Central memory CD4-positive, alpha-beta T cell (primary cell): Measurements from ENCODE around the gene CKS2.
A peak's percentile ranks its signal among the peaks of the same experiment; 100 is the strongest.
"Not testable (repeated sequence)": the region's sequence is repeated elsewhere in the genome, so short reads cannot be mapped to it uniquely, and the experiment has no call there.

ENCODE experiments used
- DNase-seq: peaks from one replicate; pipeline ENCODE4 v3.0.0; 2022

CKS2 gene

DNA sequence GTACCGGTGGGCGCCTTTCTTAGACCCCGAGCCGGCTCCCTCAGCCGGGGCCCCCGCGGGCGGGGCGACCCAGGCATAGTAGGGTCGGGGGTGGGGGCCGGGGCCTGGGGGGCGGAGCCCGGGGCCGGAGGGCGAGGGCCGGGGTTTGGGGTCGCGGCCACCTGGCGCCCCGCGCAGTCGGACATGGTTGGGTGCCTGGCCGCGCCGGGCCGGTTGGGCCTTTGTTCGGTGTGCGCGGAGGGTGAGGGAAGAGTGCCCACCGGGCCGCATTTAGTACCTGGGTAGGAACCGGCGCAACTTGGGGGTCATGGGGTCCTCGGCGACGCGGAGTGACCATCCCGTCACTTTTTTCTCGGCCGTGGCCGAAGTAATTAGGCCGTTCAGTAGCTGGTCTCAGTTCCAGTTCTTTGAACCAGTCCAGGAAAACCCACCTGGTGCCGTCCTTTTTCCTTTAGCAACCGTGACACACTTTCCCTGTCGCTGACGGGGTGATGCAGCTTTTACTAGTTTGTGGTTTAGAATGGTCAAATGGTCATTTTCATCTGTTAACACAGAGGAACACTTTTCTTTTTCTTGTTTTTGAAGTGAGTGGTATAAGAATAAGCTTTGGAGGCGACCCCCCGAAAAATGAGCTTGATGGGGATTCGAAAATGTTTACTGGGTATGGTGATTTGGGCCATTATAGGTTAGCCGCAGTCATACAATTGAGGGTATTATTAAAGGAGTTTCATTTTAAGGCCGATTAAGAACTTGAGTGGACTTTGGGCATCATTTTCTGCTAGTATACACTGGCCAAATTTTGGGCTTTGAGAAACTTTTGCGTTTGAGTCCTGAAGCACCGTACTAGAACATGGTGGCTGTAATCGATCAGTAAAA, 589 bp downstream of the CKS2 start:
- no peak for DNase-seq

- DNase-seq: no peak
These were observed 1.2 kb downstream of the CKS2 start for GRCh38 chr9:89312222-89312571.

DNA sequence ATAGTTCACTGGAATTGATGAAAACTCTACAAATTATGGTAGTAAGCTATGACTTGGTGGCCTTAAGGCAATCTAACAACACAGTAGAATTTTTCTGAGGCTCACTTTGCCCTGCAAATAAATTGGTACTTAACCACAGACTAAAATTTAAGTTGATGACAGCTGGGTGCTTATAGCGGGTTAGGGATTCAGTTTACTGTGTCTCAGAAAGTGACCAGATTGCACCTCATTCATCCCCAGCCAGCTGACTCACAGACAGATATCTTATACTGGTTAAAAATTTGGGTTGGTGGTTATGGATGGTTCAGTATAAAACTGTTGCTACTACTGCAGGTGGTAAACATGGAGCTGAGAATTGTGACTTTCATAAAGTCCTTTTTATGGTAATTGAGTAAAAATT, 2.8 kb downstream of the CKS2 start:
- DNase-seq: no peak

DNA sequence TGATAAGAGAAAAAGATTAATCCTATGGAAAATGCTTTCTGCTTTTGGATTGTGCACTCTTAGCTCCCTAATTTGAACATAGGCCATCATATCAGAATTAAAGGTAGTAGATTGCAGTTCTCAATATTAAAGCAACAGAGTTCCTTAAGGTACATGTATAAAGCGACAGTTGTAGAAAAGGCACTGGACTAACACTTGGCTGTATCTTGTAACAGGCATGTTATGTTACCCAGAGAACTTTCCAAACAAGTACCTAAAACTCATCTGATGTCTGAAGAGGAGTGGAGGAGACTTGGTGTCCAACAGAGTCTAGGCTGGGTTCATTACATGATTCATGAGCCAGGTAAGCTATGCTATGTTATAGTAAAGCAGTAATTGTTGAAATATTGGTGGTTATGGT, 4.0 kb downstream of the CKS2 start:
- no peak for DNase-seq

GRCh38 chr9:89315482-89315881, 4.5 kb downstream of the CKS2 start:
- no peak for DNase-seq

DNA sequence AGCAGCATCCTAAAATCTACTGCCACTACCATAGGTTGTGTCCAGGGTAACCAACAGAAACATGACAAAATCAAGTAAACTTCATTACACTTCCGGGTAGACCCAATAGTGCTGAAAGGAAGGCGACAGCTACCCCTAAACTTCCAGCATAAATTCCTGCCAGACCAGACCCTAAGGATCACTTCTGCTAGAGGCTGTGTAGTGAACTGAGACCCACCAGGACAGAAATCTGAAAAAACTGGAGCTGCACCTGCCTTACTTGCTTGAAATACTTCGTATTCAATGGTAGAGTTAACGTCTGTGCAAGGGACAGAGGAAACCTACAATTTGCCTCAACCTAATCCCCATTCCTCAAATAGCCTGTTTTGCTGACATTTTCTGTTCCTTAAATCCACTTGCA, 6.3 kb downstream of the CKS2 start:
- no peak for DNase-seq

- DNase-seq: peak; percentile 93
These were observed 7.4 kb downstream of the CKS2 start, which contains the start of gene SECISBP2 for GRCh38 chr9:89318123-89319014. Gene SECISBP2, plus strand, starts transcription at chr9:89318500. Its CDS starts 77 bp downstream, at chr9:89318577.

GRCh38 chr9:89319015-89319905, 8.3 kb downstream of the CKS2 start:
- no peak for DNase-seq

DNA sequence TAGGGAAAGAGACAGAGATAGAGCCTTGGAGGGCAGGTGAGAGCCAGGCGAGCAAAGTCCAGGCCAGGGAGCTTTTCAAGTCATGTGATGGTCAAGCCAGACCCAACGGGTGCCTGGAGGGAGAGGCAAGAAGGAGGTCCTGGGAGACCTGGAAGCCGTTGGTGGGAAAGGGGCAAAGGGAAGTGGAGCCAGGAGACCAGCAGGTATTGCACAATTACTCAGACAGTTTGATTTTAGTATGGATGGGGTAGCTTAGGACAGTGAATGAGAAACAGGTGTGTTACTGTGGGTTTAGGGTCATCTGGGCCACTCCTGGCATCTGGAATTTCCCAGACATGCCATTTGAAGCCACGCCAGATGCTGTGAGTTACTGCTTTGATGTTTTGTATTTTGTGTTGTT, 12.4 kb downstream of the CKS2 start:
- DNase-seq: no peak

DNA sequence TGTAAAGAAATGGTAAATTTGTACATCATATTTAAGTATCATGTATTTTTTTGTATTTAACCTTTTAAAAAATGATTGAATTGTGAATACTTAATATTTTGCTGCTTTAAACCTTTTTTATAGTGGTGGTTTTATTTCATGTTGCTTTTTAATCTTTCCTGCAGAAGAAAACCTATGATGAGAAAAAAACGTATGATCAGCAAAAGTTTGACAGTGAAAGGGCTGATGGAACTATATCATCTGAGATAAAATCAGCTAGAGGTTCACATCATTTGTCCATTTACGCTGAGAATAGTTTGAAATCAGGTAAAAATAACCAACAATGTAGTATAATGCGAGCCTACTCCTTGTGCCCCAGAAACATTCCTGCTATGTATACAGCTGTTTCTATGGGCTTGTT, 14.7 kb downstream of the CKS2 start:
- DNase-seq: no peak

GRCh38 chr9:89328064-89328463, 17.1 kb downstream of the CKS2 start:
- DNase-seq: no peak

DNA sequence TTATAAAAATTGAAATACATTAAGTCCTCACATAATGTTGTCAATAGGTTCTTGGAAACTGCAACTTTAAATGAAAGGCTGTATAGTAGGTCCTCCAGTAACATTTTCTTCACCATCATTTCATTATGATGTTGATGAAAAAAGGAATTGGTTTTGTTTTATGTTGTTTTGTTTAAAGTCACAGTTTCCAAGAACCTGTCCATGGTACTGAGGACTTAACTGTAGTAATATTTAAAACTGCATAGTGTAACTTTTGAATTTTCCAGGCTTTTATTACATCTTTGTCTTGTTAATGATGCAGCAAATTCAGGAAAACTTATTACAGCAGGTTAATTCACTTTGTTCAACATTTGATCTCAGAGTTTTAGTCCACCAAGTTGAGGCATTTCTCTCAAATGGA, 18.9 kb downstream of the CKS2 start:
- no peak for DNase-seq

DNA sequence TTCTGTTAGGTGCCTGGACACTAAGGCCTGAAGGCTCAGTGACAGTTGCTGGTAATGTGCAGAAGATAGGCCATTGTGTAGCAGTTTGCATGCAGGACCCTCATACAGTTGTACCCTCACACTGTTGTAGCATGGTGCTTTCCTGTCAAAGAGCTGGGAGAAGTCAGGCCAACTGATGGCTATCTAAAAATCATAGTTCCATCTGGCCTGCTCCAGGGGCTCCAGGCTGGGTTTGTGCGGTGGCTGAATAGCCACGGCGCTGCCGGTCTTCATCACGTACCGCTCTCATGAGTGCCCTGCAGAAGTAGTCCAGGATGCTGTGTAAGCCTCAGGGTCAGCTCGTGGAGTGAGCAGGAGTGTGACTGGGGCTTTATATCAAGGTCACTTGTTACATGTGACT, 19.5 kb downstream of the CKS2 start:
- no peak for DNase-seq

DNA sequence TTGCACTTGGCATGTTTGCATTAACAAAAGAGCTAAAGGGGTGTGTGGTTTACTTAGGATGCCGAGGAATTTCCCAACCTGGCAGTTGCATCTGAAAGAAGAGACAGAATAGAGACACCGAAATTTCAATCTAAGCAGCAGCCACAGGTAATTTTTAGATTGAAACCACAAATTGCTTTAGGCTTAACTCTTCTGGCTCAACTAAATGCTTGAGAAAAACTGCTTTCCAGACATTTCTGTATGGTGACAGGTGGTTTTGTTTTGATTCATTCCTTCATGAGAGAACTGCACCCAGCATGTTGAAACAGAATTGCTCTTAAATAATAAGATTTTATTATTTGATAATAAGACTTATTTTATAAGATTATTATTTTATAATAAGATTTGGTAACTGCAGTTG, 28.8 kb downstream of the CKS2 start:
- no peak for DNase-seq

DNA sequence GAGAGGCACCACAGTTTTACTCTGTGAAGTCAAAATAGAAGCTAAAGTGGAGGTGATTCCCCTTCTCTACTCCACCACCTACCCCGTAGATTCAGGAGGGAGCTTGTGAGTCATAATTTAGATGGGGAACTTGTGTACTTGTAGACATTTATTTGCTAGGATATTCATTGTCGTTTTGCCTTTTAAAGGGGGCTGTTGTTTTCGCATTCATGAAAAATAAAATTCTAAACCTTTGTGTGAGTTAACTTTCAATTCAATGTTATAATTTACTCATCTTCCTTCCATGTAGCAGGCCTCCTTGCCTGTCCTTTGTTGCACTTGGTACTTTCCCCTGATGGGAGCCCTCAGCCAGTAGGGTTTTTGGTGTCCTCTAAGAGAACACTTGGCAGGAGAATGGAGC, 29.3 kb downstream of the CKS2 start:
- no peak for DNase-seq

- DNase-seq: no peak
These were observed 31.2 kb downstream of the CKS2 start for GRCh38 chr9:89342213-89342612.

DNA sequence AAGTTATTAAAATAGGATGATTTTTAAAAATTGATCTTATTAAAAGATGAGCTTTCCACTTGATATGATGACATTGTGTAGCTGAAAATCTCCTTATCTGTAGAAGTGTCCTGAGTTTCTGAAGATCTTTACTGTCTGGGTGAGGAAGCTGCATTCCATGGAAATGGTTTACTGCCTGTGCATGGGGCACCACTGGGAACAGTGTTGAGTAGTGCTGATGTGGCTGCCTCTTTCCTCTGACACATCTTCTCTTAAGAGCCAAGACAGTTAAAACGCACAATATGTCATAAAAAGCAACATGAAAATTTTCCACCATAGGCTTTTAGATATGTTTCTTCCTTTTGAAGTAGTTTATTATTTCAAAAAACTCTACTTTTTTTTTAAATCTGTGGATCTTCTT, 32.0 kb downstream of the CKS2 start:
- DNase-seq: no peak

GRCh38 chr9:89343812-89344211, 32.8 kb downstream of the CKS2 start:
- DNase-seq: not testable (repeated sequence)

DNA sequence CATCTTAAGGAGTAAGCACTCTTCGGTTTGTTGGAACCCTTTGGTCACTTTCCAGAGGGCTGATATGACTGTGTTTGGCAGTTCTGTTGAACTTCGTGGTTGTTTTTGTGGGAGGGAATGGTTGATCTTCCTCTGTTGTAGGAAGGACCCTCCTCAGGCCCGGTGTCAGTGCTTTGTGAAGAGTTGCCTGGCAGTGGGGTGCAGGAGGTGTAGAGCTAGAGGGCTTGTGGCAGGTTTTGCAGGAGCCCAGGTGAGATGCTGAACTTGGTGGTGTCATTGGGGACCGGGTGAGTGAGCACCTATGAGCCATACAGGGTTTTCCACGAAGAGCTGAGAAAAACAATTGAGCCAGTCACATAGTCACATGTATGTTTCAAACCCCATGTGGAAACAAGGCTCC, 34.5 kb downstream of the CKS2 start:
- DNase-seq: no peak

DNA sequence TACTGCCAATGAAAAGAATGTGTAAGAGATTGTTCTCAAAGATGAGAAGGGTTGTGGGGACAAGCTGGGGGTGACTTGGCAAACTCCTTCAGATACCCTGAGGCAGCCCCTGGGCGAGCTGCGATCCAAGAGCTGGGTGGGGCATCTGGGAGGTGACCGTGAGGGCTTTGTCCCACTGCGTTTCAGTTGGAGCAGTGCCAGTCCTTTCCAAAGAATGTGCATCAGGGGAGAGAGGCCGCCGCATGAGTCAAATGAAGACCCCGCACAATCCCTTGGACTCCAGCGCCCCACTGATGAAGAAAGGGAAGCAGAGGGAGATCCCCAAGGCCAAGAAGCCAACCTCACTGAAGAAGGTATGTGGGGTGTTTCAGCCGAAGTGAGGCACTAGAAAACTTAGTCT, 35.7 kb downstream of the CKS2 start:
- no peak for DNase-seq

DNA sequence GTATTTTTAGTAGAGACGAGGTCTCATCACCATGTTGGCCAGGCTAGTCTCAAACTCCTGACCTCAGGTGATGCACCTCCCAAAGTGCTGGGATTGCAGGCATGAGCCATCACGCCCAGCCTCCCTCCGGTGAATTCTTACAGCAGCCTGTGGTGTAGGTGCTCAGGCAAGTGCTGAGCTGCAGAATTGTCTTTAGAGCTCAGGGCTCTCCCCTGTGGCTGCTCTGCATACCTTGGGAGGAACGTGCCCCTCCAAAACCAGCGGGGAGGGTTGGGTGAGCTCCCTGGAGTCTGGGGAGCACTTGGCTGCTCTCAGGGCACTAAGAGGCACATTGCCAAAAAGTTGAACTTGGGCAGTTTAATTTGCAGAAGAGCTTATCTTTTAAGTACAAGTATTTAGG, 36.7 kb downstream of the CKS2 start:
- no peak for DNase-seq

DNA sequence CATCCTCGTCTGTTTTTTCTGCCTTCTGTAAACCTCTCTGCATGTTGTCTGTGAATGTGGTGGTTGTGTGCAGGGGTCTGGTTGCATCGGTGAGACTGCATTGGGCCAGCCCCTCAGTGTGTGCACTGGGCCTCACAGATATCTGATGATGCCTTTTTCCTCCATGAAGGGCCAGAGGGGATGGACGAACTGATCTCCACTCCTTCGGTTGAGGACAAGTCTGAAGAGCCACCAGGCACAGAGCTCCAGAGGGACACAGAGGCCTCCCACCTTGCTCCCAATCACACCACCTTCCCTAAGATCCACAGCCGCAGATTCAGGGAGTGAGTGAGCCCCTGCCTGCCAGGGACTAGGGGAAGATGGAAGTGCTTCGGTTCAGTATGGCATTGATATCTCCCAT, 38.6 kb downstream of the CKS2 start:
- no peak for DNase-seq

DNA sequence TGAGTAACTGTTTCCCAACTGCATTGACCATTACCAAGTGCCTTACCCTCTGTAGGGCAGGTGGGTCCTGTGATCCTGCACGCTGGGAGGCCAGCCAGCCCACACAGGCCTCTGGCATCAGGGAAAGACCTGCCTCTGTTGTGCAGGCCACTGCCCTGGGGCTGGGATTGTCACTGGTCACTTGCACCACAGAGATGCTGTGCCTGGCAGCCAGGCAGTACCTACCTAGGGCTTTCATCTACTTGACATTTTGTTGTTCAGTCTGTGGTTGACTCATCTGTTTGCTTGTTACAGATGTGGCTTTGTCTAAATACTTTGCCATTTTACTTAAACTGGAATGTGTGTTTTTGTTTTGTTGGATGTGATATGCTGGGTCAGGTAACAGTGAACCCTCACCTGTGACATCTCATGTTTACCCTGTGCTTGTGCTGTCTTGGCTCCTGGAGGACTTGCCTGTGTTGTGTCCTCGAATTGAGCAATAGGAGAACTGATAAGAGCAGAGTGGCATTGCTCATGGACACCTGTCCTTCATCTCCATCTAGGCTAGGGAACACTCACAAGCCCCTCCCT, 40.1 kb downstream of the CKS2 start:
- DNase-seq: no peak
